HG03060 (cell line): Measurements from ENCODE around the gene SDF2L1.
"Not testable (repeated sequence)": the region's sequence is repeated elsewhere in the genome, so short reads cannot be mapped to it uniquely, and the experiment has no call there.

ENCODE experiments used
- ATAC-seq: cut with Tn5 transposase; IDR thresholded peaks from one replicate; pipeline ENCODE4 v1.9.1; 2021; ENCODE audit warnings: low read depth, moderate number of reproducible peaks; ENCODE audit not compliant: unreplicated experiment

Gene SDF2L1

GRCh38 chr22:21659864-21660525, 17.9 kb downstream of the SDF2L1 start:
- ATAC-seq: no peak

GRCh38 chr22:21660904-21661303, 18.8 kb downstream of the SDF2L1 start:
- ATAC-seq: no peak

- ATAC-seq: no peak
These were observed 19.9 kb downstream of the SDF2L1 start for GRCh38 chr22:21661991-21662390.

DNA sequence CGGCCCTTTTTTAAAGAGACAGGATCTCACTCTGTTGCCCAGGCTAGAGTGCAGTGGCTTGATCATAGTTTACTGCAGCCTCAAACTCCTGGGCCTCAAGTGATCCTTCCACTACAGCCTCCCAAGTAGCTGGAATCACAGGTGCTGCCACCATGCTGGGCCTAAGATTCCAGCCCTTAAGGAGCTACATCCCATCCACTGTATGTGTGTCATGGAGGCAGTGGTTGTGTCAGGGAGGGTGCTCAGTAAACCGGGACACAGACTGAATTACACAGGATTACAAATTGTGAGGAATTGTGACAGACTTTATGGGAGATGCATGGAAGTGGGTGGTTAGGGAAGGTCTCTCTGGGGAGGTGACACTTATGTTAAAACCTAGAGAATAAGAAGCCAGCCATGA, 21.6 kb downstream of the SDF2L1 start:
- no peak for ATAC-seq

GRCh38 chr22:21665047-21665851, 23.1 kb downstream of the SDF2L1 start:
- no peak for ATAC-seq

- no peak for ATAC-seq
These were observed 24.7 kb downstream of the SDF2L1 start for GRCh38 chr22:21666786-21667185.

DNA sequence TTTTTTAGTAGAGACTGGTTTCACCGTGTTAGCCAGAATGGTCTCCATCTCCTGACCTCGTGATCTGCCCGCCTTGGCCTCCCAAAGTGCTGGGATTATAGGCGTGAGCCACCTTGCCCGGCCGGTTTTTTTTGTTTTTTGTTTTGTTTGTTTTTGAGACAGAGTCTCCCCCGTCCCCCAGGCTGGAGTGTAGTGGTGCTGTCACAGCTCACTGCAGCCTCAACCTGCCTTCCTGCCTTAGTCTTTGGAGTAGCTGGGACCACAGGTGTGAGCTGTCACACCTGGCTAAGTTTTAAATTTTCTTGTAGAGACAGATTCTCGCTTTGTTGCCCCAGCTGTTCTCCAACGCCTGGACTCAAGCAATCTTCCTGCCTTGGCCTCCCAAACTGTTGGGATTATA, 26.9 kb downstream of the SDF2L1 start:
- no peak for ATAC-seq

- ATAC-seq: no peak
These were observed 30.1 kb downstream of the SDF2L1 start for GRCh38 chr22:21672107-21672629.

- ATAC-seq: no peak
These were observed 31.6 kb downstream of the SDF2L1 start for GRCh38 chr22:21673534-21674321.

- ATAC-seq: no peak
These were observed 32.6 kb downstream of the SDF2L1 start for GRCh38 chr22:21674638-21675245.

GRCh38 chr22:21677606-21678443, 35.7 kb downstream of the SDF2L1 start:
- no peak for ATAC-seq

DNA sequence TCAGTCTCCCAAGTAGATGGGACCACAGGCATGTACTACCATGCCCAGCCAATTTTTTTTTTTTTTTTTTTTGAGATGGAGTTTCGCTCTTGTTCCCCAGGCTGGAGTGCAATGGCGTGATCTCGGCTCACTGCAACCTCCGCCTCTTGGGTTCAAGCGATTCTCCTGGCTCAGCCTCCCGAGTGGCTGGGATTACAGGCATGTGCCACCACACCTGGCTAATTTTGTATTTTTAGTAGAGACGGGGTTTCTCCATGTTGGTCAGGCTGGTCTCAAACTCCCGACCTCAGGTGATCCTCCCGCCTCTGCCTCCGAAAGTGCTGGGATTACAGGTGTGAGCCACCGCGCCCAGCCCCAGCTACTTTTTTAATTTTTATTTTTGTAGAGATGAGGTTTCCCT, 36.7 kb downstream of the SDF2L1 start:
- not testable (repeated sequence) for ATAC-seq

DNA sequence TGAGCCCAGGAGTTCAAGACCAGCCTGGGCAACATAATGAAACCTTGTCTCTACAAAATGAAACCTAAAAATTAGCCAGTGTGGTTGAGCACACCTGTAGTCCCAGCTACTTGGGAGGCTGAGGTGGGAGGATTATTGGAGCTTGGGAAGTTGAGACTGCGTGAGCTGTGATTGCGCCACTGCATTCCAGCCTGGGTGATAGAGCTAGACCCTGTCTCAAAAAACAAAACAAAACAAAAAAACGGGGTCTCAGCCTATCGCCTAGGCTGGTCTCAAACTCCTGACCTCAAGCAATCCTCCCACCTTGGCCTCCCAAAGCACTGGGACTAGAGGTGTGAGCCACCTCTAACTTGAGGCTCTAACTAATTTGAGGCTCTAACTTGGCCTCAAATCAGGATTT, 37.3 kb downstream of the SDF2L1 start:
- ATAC-seq: no peak

GRCh38 chr22:21680830-21681565, 38.9 kb downstream of the SDF2L1 start:
- ATAC-seq: no peak

GRCh38 chr22:21681566-21682370, 39.7 kb downstream of the SDF2L1 start:
- ATAC-seq: no peak

GRCh38 chr22:21682385-21683175, 40.5 kb downstream of the SDF2L1 start:
- no peak for ATAC-seq

- no peak for ATAC-seq
These were observed 41.3 kb downstream of the SDF2L1 start for GRCh38 chr22:21683401-21683811.
